ENCODE data around the gene PTPRN2.

Gene PTPRN2

DNA sequence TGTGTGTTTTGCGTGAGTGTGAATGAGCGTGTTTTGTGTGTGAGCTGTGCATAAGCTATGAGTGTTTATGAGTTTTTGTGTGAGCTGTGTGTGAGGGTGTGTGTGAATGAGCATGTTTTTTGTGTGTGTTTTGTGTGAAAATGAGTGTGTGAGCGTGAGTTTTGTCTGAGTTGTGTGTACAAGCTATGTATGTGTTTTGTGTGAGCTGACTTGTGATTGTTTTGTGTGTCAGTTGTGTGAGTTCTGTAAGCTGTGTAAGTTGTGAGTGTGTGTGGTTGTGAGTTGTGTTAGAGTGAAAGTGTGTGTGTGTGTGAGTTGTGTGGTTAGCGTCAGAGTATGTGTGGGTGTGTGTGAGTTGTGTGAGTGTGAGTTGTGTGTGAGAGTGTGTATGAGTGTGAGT, 343.2 kb downstream of the PTPRN2 start:
- H3K36me3 ChIP-seq (ENCODE audit: control insufficient read depth, insufficient read depth, low read length): no peaks in the 10 kb centered on the region
- no peaks in the 10 kb centered on the region for H3K4me1 ChIP-seq (ENCODE audit: control insufficient read depth, insufficient read depth, low read length)
- H3K9me3 ChIP-seq (ENCODE audit: control insufficient read depth, insufficient read depth, low read depth, low read length): peaks cover 66% of the 10 kb centered on the region; the same call in 1 of the 2 replicates
- no peak overlapping the region for H3K9ac ChIP-seq (ENCODE audit: low read length)
- H3K27me3 ChIP-seq (ENCODE audit: control insufficient read depth, insufficient read depth, low read length): no peaks in the 10 kb centered on the region
- no peak overlapping the region for H3K27ac ChIP-seq (ENCODE audit: low read depth, low read length)
- no peak overlapping the region for H3K4me3 ChIP-seq (ENCODE audit: low read depth, low read length)

DNA sequence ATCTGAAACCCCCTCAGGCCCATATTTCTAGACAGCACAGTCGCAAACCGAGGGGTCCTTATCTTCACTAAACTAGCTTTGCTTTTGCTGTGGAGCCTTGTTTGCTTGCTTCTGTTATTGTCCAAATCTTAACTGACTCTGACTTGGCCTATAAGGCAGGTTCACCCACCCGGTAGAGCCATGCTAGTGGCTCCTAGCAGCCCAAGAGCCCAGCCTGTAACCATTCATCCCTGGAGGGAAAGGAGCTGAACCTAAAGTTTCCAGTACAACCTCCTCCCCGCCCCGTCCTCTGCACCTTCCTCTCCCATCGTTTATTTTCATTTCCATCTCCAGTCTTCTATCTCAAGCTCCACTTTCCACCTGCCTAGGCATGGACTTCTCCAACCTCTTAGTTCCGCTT, 345.7 kb downstream of the PTPRN2 start:
- Histone ChIP-seq H3K4me1 (ENCODE audit: control insufficient read depth, insufficient read depth, low read length) (no peaks in the 10 kb centered on the region; the same call in 1 of the 2 replicates), H3K36me3 (ENCODE audit: control insufficient read depth, insufficient read depth, low read length) (no peaks in the 10 kb centered on the region), H3K9me3 (ENCODE audit: control insufficient read depth, insufficient read depth, low read depth, low read length) (peaks cover 63% of the 10 kb centered on the region; the same call in 1 of the 2 replicates), H3K9ac (ENCODE audit: low read length) (no peak overlapping the region), H3K27ac (ENCODE audit: low read depth, low read length) (no peak overlapping the region), H3K27me3 (ENCODE audit: control insufficient read depth, insufficient read depth, low read length) (no peaks in the 10 kb centered on the region), H3K4me3 (ENCODE audit: low read depth, low read length) (no peak overlapping the region)

DNA sequence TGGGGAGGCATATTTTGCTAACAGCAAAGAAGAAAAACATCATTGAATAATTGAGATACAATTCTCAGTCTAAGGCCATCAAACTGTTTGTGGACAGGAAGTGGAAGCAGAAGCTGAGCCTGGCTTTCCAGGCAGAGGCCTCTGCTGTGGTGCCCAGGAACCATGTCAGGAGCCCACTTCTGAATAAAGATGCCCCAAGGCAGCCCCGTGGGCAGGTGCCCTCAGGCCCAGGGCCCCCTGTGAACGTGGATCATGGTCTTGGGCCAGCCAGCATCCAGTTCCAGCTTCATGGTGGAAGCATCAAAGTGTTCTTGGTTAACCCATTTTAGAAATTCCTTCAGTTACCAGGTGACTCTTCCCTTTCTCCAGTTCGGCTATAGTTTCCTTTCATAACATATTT, 346.8 kb downstream of the PTPRN2 start:
- no peaks in the 10 kb centered on the region for H3K36me3 ChIP-seq (ENCODE audit: control insufficient read depth, insufficient read depth, low read length)
- H3K27me3 ChIP-seq (ENCODE audit: control insufficient read depth, insufficient read depth, low read length): no peaks in the 10 kb centered on the region
- no peaks in the 10 kb centered on the region; the same call in 1 of the 2 replicates for H3K4me1 ChIP-seq (ENCODE audit: control insufficient read depth, insufficient read depth, low read length)
- no peak overlapping the region for H3K27ac ChIP-seq (ENCODE audit: low read depth, low read length)
- H3K9ac ChIP-seq (ENCODE audit: low read length): no peak overlapping the region
- peaks cover 61% of the 10 kb centered on the region; the same call in 1 of the 2 replicates for H3K9me3 ChIP-seq (ENCODE audit: control insufficient read depth, insufficient read depth, low read depth, low read length)
- no peak overlapping the region for H3K4me3 ChIP-seq (ENCODE audit: low read depth, low read length)

DNA sequence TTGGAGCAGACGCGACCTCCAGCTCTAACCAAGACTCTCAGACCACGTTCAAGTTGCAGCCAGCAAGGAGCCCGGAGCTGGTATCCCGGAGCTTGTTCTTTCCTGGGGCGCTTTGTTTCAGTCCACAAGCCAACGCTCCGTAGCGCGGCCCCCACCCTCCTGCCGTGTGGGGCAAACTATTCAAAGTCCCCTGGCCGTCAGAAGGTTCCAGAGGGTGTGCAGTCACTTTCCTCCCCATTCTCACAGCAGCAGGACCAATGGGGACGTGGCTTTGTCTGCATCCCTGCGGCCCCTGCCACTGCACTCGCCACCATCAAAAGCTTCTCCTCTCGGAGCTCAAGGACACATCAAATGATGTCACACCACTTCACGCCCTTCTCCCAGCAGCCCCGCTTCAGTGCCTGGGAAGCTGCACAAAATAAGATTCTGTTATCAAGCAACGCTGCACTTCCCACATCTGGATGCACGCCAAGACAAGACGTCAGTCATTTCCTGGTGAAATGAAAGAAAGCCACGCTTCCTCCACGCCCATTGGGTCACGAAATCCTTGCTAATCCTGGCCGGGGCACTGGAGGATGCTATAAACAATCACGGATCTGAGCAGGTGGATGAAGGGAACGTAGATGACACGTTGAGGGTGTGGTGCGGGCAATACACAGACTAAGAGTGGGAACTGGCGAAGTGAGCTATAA, 348.2 kb downstream of the PTPRN2 start:
- Histone ChIP-seq H3K4me1 (ENCODE audit: control insufficient read depth, insufficient read depth, low read length) (no peaks in the 10 kb centered on the region; the same call in 1 of the 2 replicates), H3K4me3 (ENCODE audit: low read depth, low read length) (no peak overlapping the region), H3K27me3 (ENCODE audit: control insufficient read depth, insufficient read depth, low read length) (no peaks in the 10 kb centered on the region), H3K9me3 (ENCODE audit: control insufficient read depth, insufficient read depth, low read depth, low read length) (peaks cover 56% of the 10 kb centered on the region; the same call in 1 of the 2 replicates), H3K27ac (ENCODE audit: low read depth, low read length) (no peak overlapping the region), H3K36me3 (ENCODE audit: control insufficient read depth, insufficient read depth, low read length) (no peaks in the 10 kb centered on the region), H3K9ac (ENCODE audit: low read length) (no peak overlapping the region)

DNA sequence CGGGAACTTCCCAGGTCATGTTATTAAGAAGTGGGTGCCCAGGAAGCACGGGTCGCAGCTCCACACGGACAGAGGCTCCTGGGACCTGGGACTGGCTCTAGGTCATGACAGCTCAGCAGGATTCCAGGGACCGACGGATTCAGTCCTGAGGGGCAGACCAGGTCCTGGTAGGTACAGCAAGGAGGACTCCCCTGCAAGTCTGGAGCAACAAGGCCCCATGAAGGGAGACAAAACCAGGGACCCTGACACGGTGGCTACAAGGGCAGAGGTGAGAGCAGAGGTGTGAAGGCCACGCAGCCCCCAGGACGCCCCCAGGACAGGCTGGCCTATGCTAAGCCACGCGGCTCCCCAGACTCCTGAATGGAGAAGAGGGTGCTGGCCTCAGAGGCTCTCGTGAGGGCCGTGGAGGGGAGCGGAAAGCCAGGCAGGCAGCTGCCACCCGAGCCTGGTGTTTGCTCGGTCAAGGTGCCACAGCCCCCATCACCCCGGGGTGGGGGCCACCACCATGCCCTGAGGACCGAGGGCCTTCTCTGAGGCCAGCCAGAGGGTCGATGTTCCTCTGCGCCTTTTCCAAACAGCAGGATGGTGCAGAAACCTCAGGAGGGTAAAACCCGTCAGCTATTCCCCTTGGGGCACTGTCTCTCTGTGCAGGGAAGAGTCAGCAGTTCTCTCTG, 348.9 kb downstream of the PTPRN2 start:
- H3K27me3 ChIP-seq (ENCODE audit: control insufficient read depth, insufficient read depth, low read length): no peaks in the 10 kb centered on the region
- H3K4me1 ChIP-seq (ENCODE audit: control insufficient read depth, insufficient read depth, low read length): no peaks in the 10 kb centered on the region; the same call in 1 of the 2 replicates
- H3K27ac ChIP-seq (ENCODE audit: low read depth, low read length): no peak overlapping the region
- H3K9me3 ChIP-seq (ENCODE audit: control insufficient read depth, insufficient read depth, low read depth, low read length): peaks cover 49% of the 10 kb centered on the region; the same call in 1 of the 2 replicates
- H3K9ac ChIP-seq (ENCODE audit: low read length): no peak overlapping the region
- no peak overlapping the region for H3K4me3 ChIP-seq (ENCODE audit: low read depth, low read length)
- H3K36me3 ChIP-seq (ENCODE audit: control insufficient read depth, insufficient read depth, low read length): no peaks in the 10 kb centered on the region

DNA sequence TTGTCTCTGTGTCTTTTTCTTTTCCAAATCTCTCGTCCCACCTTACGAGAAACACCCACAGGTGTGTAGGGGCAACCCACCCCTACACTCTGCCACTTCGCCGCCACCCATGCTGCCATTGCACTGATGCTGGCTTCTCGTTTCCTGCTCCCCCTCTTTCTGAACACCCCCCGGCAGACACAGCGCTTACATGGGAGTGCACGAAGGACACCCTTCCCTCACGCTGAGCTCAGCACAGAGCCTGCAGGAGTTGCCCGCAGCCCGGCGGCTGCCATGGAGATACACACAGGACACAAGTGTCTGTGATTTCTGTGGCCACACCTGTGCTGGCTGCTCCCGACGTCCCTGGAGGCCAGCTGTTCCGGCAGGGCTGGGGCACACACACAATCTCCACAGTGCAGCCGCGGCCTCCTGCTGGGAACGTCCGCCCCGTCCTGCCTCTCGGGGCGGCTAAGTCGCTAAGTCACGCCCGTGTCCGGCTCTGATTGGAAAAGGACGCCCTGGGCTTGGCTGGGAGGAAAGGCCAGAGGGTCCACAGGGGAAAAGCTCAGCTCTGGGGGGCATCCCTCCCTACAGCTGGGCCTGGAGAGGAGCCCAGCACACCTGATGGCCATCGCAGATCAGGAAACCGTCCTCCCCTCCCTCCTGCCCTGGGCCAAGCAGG, 349.8 kb downstream of the PTPRN2 start:
- Histone ChIP-seq H3K9ac (ENCODE audit: low read length) (peak overlapping the region; percentile 2), H3K27me3 (ENCODE audit: control insufficient read depth, insufficient read depth, low read length) (no peaks in the 10 kb centered on the region), H3K27ac (ENCODE audit: low read depth, low read length) (no peak overlapping the region), H3K4me3 (ENCODE audit: low read depth, low read length) (no peak overlapping the region), H3K36me3 (ENCODE audit: control insufficient read depth, insufficient read depth, low read length) (no peaks in the 10 kb centered on the region), H3K9me3 (ENCODE audit: control insufficient read depth, insufficient read depth, low read depth, low read length) (peaks cover 44% of the 10 kb centered on the region; the same call in 1 of the 2 replicates), H3K4me1 (ENCODE audit: control insufficient read depth, insufficient read depth, low read length) (no peaks in the 10 kb centered on the region; the same call in 1 of the 2 replicates)

DNA sequence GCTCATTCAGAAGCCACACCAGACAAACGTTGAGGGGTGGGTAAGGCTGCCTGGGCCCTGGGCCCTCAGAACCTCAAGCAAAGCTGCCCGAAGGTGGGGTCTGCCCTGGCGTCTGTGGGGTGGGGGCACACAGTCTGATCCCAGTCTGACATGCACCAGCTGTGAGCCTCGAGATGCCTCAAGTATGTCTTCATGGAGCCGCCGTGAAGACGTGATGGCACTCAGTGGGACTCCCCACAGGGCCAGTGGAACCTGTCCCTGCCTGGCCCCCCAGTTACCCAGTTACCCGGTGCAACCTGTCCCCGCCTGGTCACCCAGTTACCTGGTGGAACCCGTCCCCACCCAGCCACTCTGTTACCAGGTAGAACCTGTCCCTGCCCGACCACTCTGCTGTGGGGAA, 351.2 kb downstream of the PTPRN2 start:
- H3K27me3 ChIP-seq (ENCODE audit: control insufficient read depth, insufficient read depth, low read length): no peaks in the 10 kb centered on the region
- no peak overlapping the region for H3K9ac ChIP-seq (ENCODE audit: low read length)
- peaks cover 37% of the 10 kb centered on the region for H3K9me3 ChIP-seq (ENCODE audit: control insufficient read depth, insufficient read depth, low read depth, low read length)
- H3K4me1 ChIP-seq (ENCODE audit: control insufficient read depth, insufficient read depth, low read length): no peaks in the 10 kb centered on the region; the same call in 1 of the 2 replicates
- H3K4me3 ChIP-seq (ENCODE audit: low read depth, low read length): no peak overlapping the region
- no peak overlapping the region for H3K27ac ChIP-seq (ENCODE audit: low read depth, low read length)
- no peaks in the 10 kb centered on the region for H3K36me3 ChIP-seq (ENCODE audit: control insufficient read depth, insufficient read depth, low read length)

DNA sequence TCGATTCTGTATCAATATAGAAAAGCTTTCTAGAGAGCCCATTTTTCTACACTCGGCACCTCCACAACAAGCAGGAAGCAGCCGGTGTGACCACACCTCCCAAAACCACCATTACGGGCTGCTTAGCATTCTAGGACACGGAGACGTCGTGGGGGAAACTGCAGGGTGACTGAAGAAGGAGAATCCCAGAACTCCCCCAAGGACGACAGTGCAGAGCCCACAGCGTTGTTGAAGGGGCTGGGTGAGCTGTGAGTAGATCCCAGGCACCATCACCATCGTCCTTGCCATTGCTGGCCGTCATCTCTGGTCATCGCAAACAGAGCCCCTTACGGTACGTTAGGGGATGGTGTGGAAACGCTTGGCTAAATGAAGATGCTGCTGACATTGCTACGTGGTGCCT, 351.8 kb downstream of the PTPRN2 start:
- Histone ChIP-seq H3K4me3 (ENCODE audit: low read depth, low read length) (no peak overlapping the region), H3K4me1 (ENCODE audit: control insufficient read depth, insufficient read depth, low read length) (no peaks in the 10 kb centered on the region; the same call in 1 of the 2 replicates), H3K9me3 (ENCODE audit: control insufficient read depth, insufficient read depth, low read depth, low read length) (peaks cover 41% of the 10 kb centered on the region), H3K27ac (ENCODE audit: low read depth, low read length) (no peak overlapping the region), H3K36me3 (ENCODE audit: control insufficient read depth, insufficient read depth, low read length) (no peaks in the 10 kb centered on the region), H3K27me3 (ENCODE audit: control insufficient read depth, insufficient read depth, low read length) (no peaks in the 10 kb centered on the region), H3K9ac (ENCODE audit: low read length) (no peak overlapping the region)

DNA sequence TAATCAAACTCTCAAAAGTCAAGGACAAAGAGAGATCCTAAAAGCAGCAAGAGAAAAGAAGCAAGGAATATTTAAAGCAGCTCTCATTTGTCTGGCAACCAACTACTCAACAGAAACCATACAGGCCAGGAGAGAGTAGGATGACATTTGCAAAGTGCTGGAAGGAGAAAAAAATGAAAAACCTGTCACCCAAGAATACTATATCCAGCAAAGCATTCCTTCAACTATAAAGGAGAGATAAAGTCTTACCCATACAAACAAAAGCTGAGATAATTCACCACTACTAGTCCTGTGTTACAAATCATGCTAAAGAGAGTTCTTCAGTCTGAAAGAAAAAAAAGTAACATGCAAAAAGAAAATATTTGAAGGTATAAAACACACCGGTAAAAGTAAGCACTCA, 357.7 kb downstream of the PTPRN2 start:
- Histone ChIP-seq H3K9ac (ENCODE audit: low read length) (no peak overlapping the region), H3K36me3 (ENCODE audit: control insufficient read depth, insufficient read depth, low read length) (no peaks in the 10 kb centered on the region), H3K9me3 (ENCODE audit: control insufficient read depth, insufficient read depth, low read depth, low read length) (peaks cover 51% of the 10 kb centered on the region), H3K4me1 (ENCODE audit: control insufficient read depth, insufficient read depth, low read length) (no peaks in the 10 kb centered on the region), H3K27me3 (ENCODE audit: control insufficient read depth, insufficient read depth, low read length) (no peaks in the 10 kb centered on the region), H3K4me3 (ENCODE audit: low read depth, low read length) (no peak overlapping the region), H3K27ac (ENCODE audit: low read depth, low read length) (no peak overlapping the region)

DNA sequence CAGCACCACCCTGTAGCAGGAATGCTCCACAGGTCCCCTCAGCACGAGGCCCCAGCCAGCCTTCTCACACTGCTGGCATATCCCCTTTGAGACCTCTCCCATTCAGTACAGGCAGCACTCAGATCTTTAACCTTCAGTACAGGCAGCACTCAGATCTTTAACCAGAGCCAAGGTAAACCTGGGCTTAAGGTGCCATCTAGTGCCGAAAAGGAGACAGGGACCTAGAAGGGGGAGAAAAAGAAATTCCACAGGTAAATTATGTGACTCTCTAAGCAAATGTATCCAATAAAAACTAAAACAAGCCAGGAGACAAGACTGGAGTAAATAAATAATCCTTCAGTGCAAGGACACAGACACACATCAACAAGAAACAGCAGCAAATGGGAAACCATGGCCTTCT, 358.6 kb downstream of the PTPRN2 start:
- Histone ChIP-seq H3K4me1 (ENCODE audit: control insufficient read depth, insufficient read depth, low read length) (no peaks in the 10 kb centered on the region), H3K9me3 (ENCODE audit: control insufficient read depth, insufficient read depth, low read depth, low read length) (peaks cover 51% of the 10 kb centered on the region), H3K4me3 (ENCODE audit: low read depth, low read length) (no peak overlapping the region), H3K9ac (ENCODE audit: low read length) (no peak overlapping the region), H3K27ac (ENCODE audit: low read depth, low read length) (no peak overlapping the region), H3K27me3 (ENCODE audit: control insufficient read depth, insufficient read depth, low read length) (no peaks in the 10 kb centered on the region), H3K36me3 (ENCODE audit: control insufficient read depth, insufficient read depth, low read length) (no peaks in the 10 kb centered on the region)

DNA sequence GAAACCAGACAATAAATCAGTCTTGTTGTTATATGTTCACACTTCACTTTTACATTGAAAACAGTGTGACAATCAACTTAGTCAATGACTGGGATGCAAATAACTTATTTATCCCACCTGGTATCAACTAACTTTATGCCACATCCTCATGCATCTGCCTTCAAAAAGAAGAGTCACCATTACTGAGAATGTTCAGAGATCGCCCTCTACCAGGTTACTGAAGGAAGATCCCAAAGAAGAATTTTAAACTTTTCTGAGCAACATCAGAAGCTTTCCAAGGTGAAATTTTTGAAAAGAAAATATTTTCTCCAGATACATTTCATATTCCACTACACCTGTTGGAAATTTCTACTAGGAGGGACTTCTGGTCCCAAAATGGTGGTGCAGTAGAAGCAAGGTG, 359.5 kb downstream of the PTPRN2 start:
- H3K4me1 ChIP-seq (ENCODE audit: control insufficient read depth, insufficient read depth, low read length): no peaks in the 10 kb centered on the region
- no peak overlapping the region for H3K4me3 ChIP-seq (ENCODE audit: low read depth, low read length)
- no peaks in the 10 kb centered on the region for H3K27me3 ChIP-seq (ENCODE audit: control insufficient read depth, insufficient read depth, low read length)
- no peaks in the 10 kb centered on the region for H3K36me3 ChIP-seq (ENCODE audit: control insufficient read depth, insufficient read depth, low read length)
- H3K9me3 ChIP-seq (ENCODE audit: control insufficient read depth, insufficient read depth, low read depth, low read length): peaks cover 51% of the 10 kb centered on the region
- no peak overlapping the region for H3K27ac ChIP-seq (ENCODE audit: low read depth, low read length)
- no peak overlapping the region for H3K9ac ChIP-seq (ENCODE audit: low read length)
